H1 (cell line): ENCODE data around the gene TIE1. TPM values are rescaled to one million over a fixed set of nuclear protein-coding genes. Genes with fewer than 3 reads are reported as not detected.

Experiments
- CTCF ChIA-PET: fragments of 300-600 bp; sonication (Branson Sonifier 250); formaldehyde crosslinking; loops from one replicate; lab custom pipeline; 2021; ENCODE audit not compliant: partially characterized antibody; lab: Charles Lee
- POLR2A ChIA-PET: fragments of 300-600 bp; sonication (Branson Sonifier 250); formaldehyde crosslinking; loops from one replicate; lab custom pipeline; 2021; ENCODE audit warnings: inconsistent platforms; ENCODE audit not compliant: partially characterized antibody; lab: Charles Lee
- DNase-seq, 2 experiments: peaks; one replicate each; pipeline versions ENCODE4 v3.0.0 to v3.0.0-alpha.2; 2010 to 2022; ENCODE audit warnings: low spot score in 2 of 2, low read depth in 1 of 2, mixed read lengths in 1 of 2
- FAIRE-seq: peaks from 2 replicates; lab custom pipeline; 2011; peaks lifted over from hg19 to GRCh38; lab: Jason Lieb, UNC
- H2AFZ ChIP-seq: 2 replicates; pipeline ENCODE4 v1.8.1; 2012; ENCODE audit warnings: low read length, inconsistent platforms
- H2AK5ac ChIP-seq: 2 replicates; pipeline ENCODE4 v1.6.1; 2013; ENCODE audit warnings: low read depth, low read length
- H2BK120ac ChIP-seq: replicated peaks from 2 replicates; pipeline ENCODE3; 2013; ENCODE audit warnings: low read depth, low read length, inconsistent platforms
- H2BK12ac ChIP-seq: 2 replicates; pipeline ENCODE4 v1.6.1; 2013; ENCODE audit warnings: low read depth, low read length
- H2BK15ac ChIP-seq: 2 replicates; pipeline ENCODE4 v1.6.1; 2013; ENCODE audit warnings: low read length
- H2BK20ac ChIP-seq: 2 replicates; pipeline ENCODE4 v1.6.1; 2013; ENCODE audit warnings: low read length
- H2BK5ac ChIP-seq: 2 replicates; pipeline ENCODE4 v1.6.1; 2013; ENCODE audit warnings: low read depth, low read length
- H3K14ac ChIP-seq: 2 replicates; pipeline ENCODE4 v1.6.1; 2013; ENCODE audit warnings: inconsistent platforms; ENCODE audit not compliant: insufficient read length
- H3K18ac ChIP-seq: 2 replicates; pipeline ENCODE4 v1.6.1; 2013; ENCODE audit warnings: low read length; ENCODE audit errors: extremely low read depth
- H3K23ac ChIP-seq: 2 replicates; pipeline ENCODE4 v1.6.1; 2013; ENCODE audit warnings: inconsistent platforms; ENCODE audit not compliant: insufficient read length
- H3K23me2 ChIP-seq: 2 replicates; pipeline ENCODE4 v1.6.1; 2013; ENCODE audit warnings: low read depth, low read length
- H3K27ac ChIP-seq: 2 replicates; pipeline ENCODE4 v1.6.1; 2011; ENCODE audit warnings: low read depth, low read length, inconsistent platforms
- H3K27me3 ChIP-seq, 4 experiments: replicated peaks in 1 of 4; 1 replicate in 1 of 4; 2 replicates in 3 of 4; pipeline versions ENCODE4 v1.6.1 to v1.8.1; 2011 to 2013; ENCODE audit warnings: low read length in 3 of 4, mild to moderate bottlenecking in 3 of 4, inconsistent platforms in 2 of 4, mixed read lengths in 2 of 4, moderate library complexity in 1 of 4; ENCODE audit not compliant: control insufficient read depth in 3 of 4, insufficient read depth in 3 of 4; ENCODE audit errors: extremely low read depth in 1 of 4
- H3K36me3 ChIP-seq, 4 experiments: 2 replicates each; pipeline versions ENCODE4 v1.6.1 to v1.8.1; 2011 to 2013; ENCODE audit warnings: mild to moderate bottlenecking in 4 of 4, low read length in 3 of 4, moderate library complexity in 2 of 4, control low read depth in 1 of 4, inconsistent platforms in 1 of 4; ENCODE audit not compliant: insufficient read depth in 4 of 4, control insufficient read depth in 2 of 4
- H3K4ac ChIP-seq: replicated peaks from 2 replicates; pipeline ENCODE3; 2013; ENCODE audit warnings: low read length, low read depth, mixed read lengths, inconsistent platforms; ENCODE audit not compliant: insufficient read length
- H3K4me1 ChIP-seq, 4 experiments: replicated peaks in 1 of 4; 1 replicate in 1 of 4; 2 replicates in 3 of 4; pipeline versions ENCODE4 v1.6.1 to v1.8.1; 2011 to 2013; ENCODE audit warnings: low read length in 3 of 4, inconsistent platforms in 2 of 4, mixed read lengths in 1 of 4; ENCODE audit not compliant: insufficient read depth in 4 of 4, control insufficient read depth in 3 of 4
- H3K4me2 ChIP-seq, 2 experiments: 2 replicates each; pipeline versions ENCODE4 v1.6.1 to v1.8.1; 2011 to 2013; ENCODE audit warnings: low read depth in 2 of 2, low read length in 2 of 2, control low read depth in 1 of 2, inconsistent platforms in 1 of 2, mild to moderate bottlenecking in 1 of 2; ENCODE audit not compliant: insufficient read depth in 1 of 2
- H3K4me3 ChIP-seq, 4 experiments: fragments of 200-600, 300-600 bp in 1 of 4; sonication (generic), shearing (Covaris generic), sonication (Bioruptor Twin) in 1 of 4; 2 replicates each; pipeline versions ENCODE4 v1.5.1 to v1.8.1; 2011 to 2016; ENCODE audit warnings: low read length in 4 of 4, low read depth in 3 of 4, control low read depth in 2 of 4, inconsistent platforms in 2 of 4, mild to moderate bottlenecking in 2 of 4, mixed read lengths in 1 of 4, moderate library complexity in 1 of 4; ENCODE audit not compliant: insufficient read depth in 2 of 4; ENCODE audit errors: extremely low read depth in 1 of 4
- H3K56ac ChIP-seq: replicated peaks from 2 replicates; pipeline ENCODE3; 2013; ENCODE audit warnings: low read depth, mild to moderate bottlenecking, mixed read lengths, low read length, inconsistent platforms; ENCODE audit not compliant: insufficient read length
- H3K79me1 ChIP-seq: 2 replicates; pipeline ENCODE4 v1.6.1; 2013; ENCODE audit warnings: low read depth, low read length, control low read depth
- H3K79me2 ChIP-seq, 2 experiments: 2 replicates each; pipeline versions ENCODE4 v1.6.1 to v1.8.1; 2012 to 2013; ENCODE audit warnings: low read length in 2 of 2, mild to moderate bottlenecking in 2 of 2, inconsistent platforms in 1 of 2; ENCODE audit not compliant: insufficient read depth in 2 of 2, control insufficient read depth in 1 of 2
- H3K9ac ChIP-seq, 4 experiments: replicated peaks in 1 of 4; 1 replicate in 1 of 4; 2 replicates in 3 of 4; pipeline versions ENCODE4 v1.6.1 to v1.8.1; 2011 to 2013; ENCODE audit warnings: low read depth in 3 of 4, low read length in 3 of 4, control low read depth in 2 of 4, mild to moderate bottlenecking in 2 of 4, moderate library complexity in 2 of 4, inconsistent platforms in 1 of 4; ENCODE audit errors: extremely low read depth in 1 of 4
- H3K9me3 ChIP-seq, 2 experiments: 2 replicates each; pipeline versions ENCODE4 v1.6.1 to v1.8.1; 2012 to 2013; ENCODE audit warnings: mild to moderate bottlenecking in 2 of 2, moderate library complexity in 2 of 2, control low read depth in 1 of 2, inconsistent platforms in 1 of 2, low read depth in 1 of 2, low read length in 1 of 2, mixed read lengths in 1 of 2; ENCODE audit not compliant: insufficient read depth in 2 of 2
- H4K20me1 ChIP-seq, 2 experiments: replicated peaks in 1 of 2; 2 replicates each; pipeline versions ENCODE3 to v1.8.1; 2011 to 2013; ENCODE audit warnings: inconsistent platforms in 2 of 2, low read length in 2 of 2, mild to moderate bottlenecking in 1 of 2; ENCODE audit not compliant: insufficient read depth in 2 of 2, control insufficient read depth in 1 of 2
- H4K5ac ChIP-seq: 2 replicates; pipeline ENCODE4 v1.6.1; 2013; ENCODE audit warnings: low read length, low read depth, mixed read lengths, inconsistent platforms; ENCODE audit not compliant: insufficient read length
- H4K8ac ChIP-seq: 2 replicates; pipeline ENCODE4 v1.8.0; 2013; ENCODE audit warnings: mild to moderate bottlenecking, moderate library complexity, low read length, inconsistent platforms; ENCODE audit not compliant: insufficient read depth; ENCODE audit errors: extremely low read depth
- H4K91ac ChIP-seq: replicated peaks from 2 replicates; pipeline ENCODE3; 2013; ENCODE audit warnings: low read length, mixed read lengths, inconsistent platforms; ENCODE audit not compliant: insufficient read length
- POLR2AphosphoS5 ChIP-seq: IDR thresholded peaks from 2 replicates; pipeline ENCODE4 v1.6.1; 2011; ENCODE audit warnings: low read depth, low read length
- RXRA ChIP-seq: IDR thresholded peaks from 2 replicates; pipeline ENCODE4 v1.6.1; 2011; ENCODE audit warnings: low read depth, mild to moderate bottlenecking, low read length, moderate library complexity; ENCODE audit not compliant: insufficient read depth
- WGBS, 2 experiments: shearing (Covaris generic) in 1 of 2; methylation state at CpG; one replicate each; pipeline versions ENCODE4 v1.1.6 to v1.1.7; 2013 to 2015; ENCODE audit warnings: low lambda C conversion rate in 2 of 2, mixed read lengths in 2 of 2, inconsistent platforms in 1 of 2, low coverage in 1 of 2, missing lambda C conversion rate in 1 of 2; ENCODE audit not compliant: insufficient replicate concordance in 2 of 2, insufficient coverage in 1 of 2, insufficient read length in 1 of 2; ENCODE audit errors: extremely low coverage in 1 of 2, missing lambda C conversion rate in 1 of 2; 5-methylcytosine and 5-hydroxymethylcytosine counted together
- polyA plus RNA-seq, 7 experiments: library from polyadenylated mRNA; depleted of rRNA in 3 of 7; stranded (reverse) in 5 of 7; unstranded in 2 of 7; fragments of >200 nt in 5 of 7; fragments of 200-250 nt in 2 of 7; gene quantifications; 1 replicate in 5 of 7; 2 replicates in 1 of 7; 4 replicates in 1 of 7; pipeline versions ENCODE4 v1.2.1 to v1.2.3, GENCODE V29; 2011 to 2013; ENCODE audit warnings: missing spikeins in 2 of 7, mixed read lengths in 2 of 7
- total RNA-seq: library from RNA; stranded (reverse); fragmentation: NEBNext Ultra II Directional; extraction: Animal tissue kit (Norgen Biotek cat#: 25700); gene quantifications from 2 replicates; pipeline ENCODE4 v1.2.1, GENCODE V29; 2021

TIE1 gene
- total and polyA plus RNA-seq, 2 of the 8 experiments (the other 6 are each of a cell fraction or from before 2014, with no cell fraction given), result 0.74 to 2.2 TPM

GRCh38 chr1:43363283-43363934 is 62.6 kb downstream of the TIE1 start:
- FAIRE-seq, result no peak
- Histone ChIP-seq H3K23ac (no peak overlapping the region), H2BK12ac (no peak overlapping the region), H2AFZ (no peak overlapping the region), H4K8ac (no peak overlapping the region), H3K4me3 (no peak overlapping the region), H3K79me2 (peaks cover 10 to 27% of the 10 kb centered on the region in 2 experiments), H3K4me1 (peaks cover 7 to 30% (median 18%) of the 10 kb centered on the region in 4 experiments), H3K14ac (no peak overlapping the region), H3K36me3 (peaks cover 21 to 58% (median 35%) of the 10 kb centered on the region in 4 experiments), H3K79me1 (peaks cover 19% of the 10 kb centered on the region), H3K23me2 (peaks cover 16% of the 10 kb centered on the region), H2BK5ac (no peak overlapping the region; the same call in 1 of the 2 replicates), H4K20me1 (peaks cover 10 to 21% of the 10 kb centered on the region in 2 experiments), H2BK15ac (no peak overlapping the region), H3K4me2 (no peak overlapping the region), H2BK120ac (no peak overlapping the region), H3K27me3 (no peaks in the 10 kb centered on the region), H3K4ac (no peak overlapping the region), H3K27ac (no peak overlapping the region), H4K5ac (no peak overlapping the region), H3K9me3 (no peaks in the 10 kb centered on the region), H3K9ac (no peak overlapping the region), H2BK20ac (no peak overlapping the region), H3K56ac (no peak overlapping the region), H2AK5ac (no peak overlapping the region), H4K91ac (no peak overlapping the region), H3K18ac (no peak overlapping the region)
- WGBS, 2 experiments, result 87% methylated on average over 9 of the region's 9 CpGs; no CpG with 5 or more reads in 1 of the 2 experiments
- ChIA-PET CTCF (interaction anchor here (0.6 to 1.3 kb wide), 5 partner anchors 14 to 137 kb away, joined by 3 to 5 read pairs (median 3); no protein-coding TSS in a partner anchor), POLR2A (interaction anchor here (0.6 to 2.6 kb wide), 6 partner anchors 10 to 218 kb away, joined by 3 to 14 read pairs (median 3); no protein-coding TSS in a partner anchor)
- no peak for TF ChIP-seq RXRA
- peak; percentile 45 for TF ChIP-seq POLR2AphosphoS5
- no peak for DNase-seq
